Suppressor macrophage treated with lipopolysaccharide for 1 hour (primary cell): Measurements from ENCODE around the gene KSR1.
"Not testable (repeated sequence)": the region's sequence is repeated elsewhere in the genome, so short reads cannot be mapped to it uniquely, and the experiment has no call there.

Source experiments
- DNase-seq, 3 donors: peaks; one replicate each; pipeline ENCODE4 v3.0.0-alpha.2; 2020 to 2022

Gene KSR1

GRCh38 chr17:27496005-27496404 is 39.8 kb downstream of the KSR1 start:
- DNase-seq, result no peak

- DNase-seq, result no peak
These were observed 40.2 kb downstream of the KSR1 start for GRCh38 chr17:27496437-27496943.

GRCh38 chr17:27496971-27497370 is 40.7 kb downstream of the KSR1 start:
- DNase-seq, result no peak

GRCh38 chr17:27497696-27498095 is 41.4 kb downstream of the KSR1 start:
- no peak for DNase-seq

- no peak for DNase-seq
These were observed 42.5 kb downstream of the KSR1 start for GRCh38 chr17:27498615-27499309.

GRCh38 chr17:27499451-27500265 is 43.4 kb downstream of the KSR1 start:
- no peak for DNase-seq

- DNase-seq, result not testable (repeated sequence)
These were observed 45.1 kb downstream of the KSR1 start for GRCh38 chr17:27501338-27501737.

- no peak for DNase-seq
These were observed 46.5 kb downstream of the KSR1 start for GRCh38 chr17:27502526-27503324.

GRCh38 chr17:27503611-27504010 is 47.4 kb downstream of the KSR1 start:
- no peak for DNase-seq

- no peak for DNase-seq
These were observed 48.1 kb downstream of the KSR1 start for GRCh38 chr17:27504188-27504995.

- DNase-seq, result no peak
These were observed 50.3 kb downstream of the KSR1 start for GRCh38 chr17:27506348-27507218.

GRCh38 chr17:27511168-27511883 is 55.1 kb downstream of the KSR1 start:
- DNase-seq, result no peak

- DNase-seq, result no peak
These were observed 55.8 kb downstream of the KSR1 start for GRCh38 chr17:27512031-27512430.

- DNase-seq, result no peak
These were observed 56.5 kb downstream of the KSR1 start for GRCh38 chr17:27512511-27513346.

GRCh38 chr17:27513849-27514248 is 57.6 kb downstream of the KSR1 start:
- no peak for DNase-seq

- no peak for DNase-seq
These were observed 58.6 kb downstream of the KSR1 start for GRCh38 chr17:27514595-27515413.

- no peak for DNase-seq
These were observed 61.8 kb downstream of the KSR1 start for GRCh38 chr17:27518048-27518447.
